Measurements from ENCODE around the gene DNAJB4.

The DNAJB4 gene

GRCh38 chr1:78053498-78053897, 48.8 kb downstream of the DNAJB4 start:
- in situ Hi-C loops (cut with HindIII; ENCODE audit: low sequenced_read_pairs) = no loop called here

GRCh38 chr1:78054559-78054958, 49.8 kb downstream of the DNAJB4 start:
- DNase-seq (ENCODE audit: low read depth, low spot score) = no peak
- in situ Hi-C loops (cut with HindIII; ENCODE audit: low sequenced_read_pairs) = no loop called here
- no peak overlapping the region for H3K4me3 ChIP-seq (ENCODE audit: low read depth, low read length)
- TF ChIP-seq CTCF (IDR thresholded peaks at IDR 0.05; ENCODE audit: low read depth, low read length) = no peak

More at GRCh38 chr1:78053498-78053897, 48.8 kb downstream of the DNAJB4 start:
- no peak for TF ChIP-seq CTCF (IDR thresholded peaks at IDR 0.05; ENCODE audit: low read depth, low read length)
- H3K4me3 ChIP-seq (ENCODE audit: low read depth, low read length) = no peak overlapping the region
- DNase-seq (ENCODE audit: low read depth, low spot score) = no peak

GRCh38 chr1:78054972-78055371, 50.2 kb downstream of the DNAJB4 start:
- in situ Hi-C loops (cut with HindIII; ENCODE audit: low sequenced_read_pairs) = no loop called here
- no peak for TF ChIP-seq CTCF (IDR thresholded peaks at IDR 0.05; ENCODE audit: low read depth, low read length)
- no peak overlapping the region for H3K4me3 ChIP-seq (ENCODE audit: low read depth, low read length)

GRCh38 chr1:78055565-78056132, 50.9 kb downstream of the DNAJB4 start:
- H3K4me3 ChIP-seq (ENCODE audit: low read depth, low read length) = no peak overlapping the region
- no peak for TF ChIP-seq CTCF (IDR thresholded peaks at IDR 0.05; ENCODE audit: low read depth, low read length)
- in situ Hi-C loops (cut with HindIII; ENCODE audit: low sequenced_read_pairs) = no loop called here
- no peak for DNase-seq (ENCODE audit: low read depth, low spot score)

More at GRCh38 chr1:78054972-78055371, 50.2 kb downstream of the DNAJB4 start:
- no peak for DNase-seq (ENCODE audit: low read depth, low spot score)

GRCh38 chr1:78058670-78059069, 53.9 kb downstream of the DNAJB4 start:
- in situ Hi-C loops (cut with HindIII; ENCODE audit: low sequenced_read_pairs) = no loop called here
- no peak for TF ChIP-seq CTCF (IDR thresholded peaks at IDR 0.05; ENCODE audit: low read depth, low read length)
- no peak overlapping the region for H3K4me3 ChIP-seq (ENCODE audit: low read depth, low read length)
- DNase-seq (ENCODE audit: low read depth, low spot score) = no peak

- no peak overlapping the region for H3K4me3 ChIP-seq (ENCODE audit: low read depth, low read length)
- no peak for TF ChIP-seq CTCF (IDR thresholded peaks at IDR 0.05; ENCODE audit: low read depth, low read length)
- in situ Hi-C loops (cut with HindIII; ENCODE audit: low sequenced_read_pairs) = no loop called here
- peak; percentile 36 for DNase-seq (ENCODE audit: low read depth, low spot score)
These were observed 56.3 kb downstream of the DNAJB4 start for GRCh38 chr1:78060857-78061563.
